ENCODE results near the gene PMM2.

The PMM2 gene

DNA sequence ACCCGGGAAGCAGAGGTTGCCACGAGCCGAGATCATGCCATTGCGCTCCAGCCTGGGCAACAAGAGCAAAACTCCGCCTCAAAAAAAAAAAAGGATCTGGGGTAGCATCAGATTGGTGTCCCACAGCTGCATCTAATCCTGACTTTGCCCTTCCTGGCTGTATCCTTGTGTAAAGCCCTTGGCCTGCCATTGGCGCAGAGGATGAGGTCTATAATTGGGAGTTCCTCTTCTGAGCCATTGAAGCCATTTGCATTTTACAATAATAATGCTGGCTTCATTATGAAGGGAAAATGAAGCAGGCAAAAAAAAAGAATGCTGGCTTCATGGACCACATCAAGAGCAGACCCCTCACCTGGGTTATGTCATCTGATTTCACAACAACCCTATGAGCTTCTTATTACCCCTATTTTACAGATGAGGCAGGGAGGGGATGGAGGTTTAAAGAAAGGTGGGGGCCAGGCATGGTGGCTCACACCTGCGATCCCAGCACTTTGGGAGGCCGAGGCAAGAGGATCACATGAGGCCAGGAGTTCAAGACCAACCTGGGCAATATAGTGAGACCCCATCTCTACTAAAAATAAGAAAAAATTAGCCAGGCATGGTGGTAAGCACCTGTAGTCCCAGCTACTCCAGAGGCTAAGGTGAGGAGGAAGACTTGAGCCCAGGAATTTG, 83.3 kb downstream of the PMM2 start:
- intact Hi-C loops (cut with micrococcal nuclease): loop anchor here (1.0 to 5.0 kb wide), 2 partner anchors 219 to 314 kb away; no protein-coding TSS in a partner anchor
- Mint-ChIP-seq H3K4me3 (no peak overlapping the region), H3K27ac (no peak overlapping the region), H3K36me3 (ENCODE audit: low read depth) (no peaks in the 10 kb centered on the region), H3K27me3 (peaks cover 7% of the 10 kb centered on the region), H3K4me1 (ENCODE audit: low read depth) (no peaks in the 10 kb centered on the region), H3K9me3 (no peaks in the 10 kb centered on the region)

GRCh38 chr16:8882041-8882617, 84.5 kb downstream of the PMM2 start, which contains the start of gene LITAFD:
Gene LITAFD, plus strand, starts transcription at chr16:8882351. Its CDS starts 2,005 bp downstream, at chr16:8884356.
- peaks cover 3% of the 10 kb centered on the region for H3K4me1 Mint-ChIP-seq (ENCODE audit: low read depth)
- peaks cover 3% of the 10 kb centered on the region for H3K36me3 Mint-ChIP-seq (ENCODE audit: low read depth)
- no peak within 1 kb of the TSS for H3K27ac Mint-ChIP-seq

DNA sequence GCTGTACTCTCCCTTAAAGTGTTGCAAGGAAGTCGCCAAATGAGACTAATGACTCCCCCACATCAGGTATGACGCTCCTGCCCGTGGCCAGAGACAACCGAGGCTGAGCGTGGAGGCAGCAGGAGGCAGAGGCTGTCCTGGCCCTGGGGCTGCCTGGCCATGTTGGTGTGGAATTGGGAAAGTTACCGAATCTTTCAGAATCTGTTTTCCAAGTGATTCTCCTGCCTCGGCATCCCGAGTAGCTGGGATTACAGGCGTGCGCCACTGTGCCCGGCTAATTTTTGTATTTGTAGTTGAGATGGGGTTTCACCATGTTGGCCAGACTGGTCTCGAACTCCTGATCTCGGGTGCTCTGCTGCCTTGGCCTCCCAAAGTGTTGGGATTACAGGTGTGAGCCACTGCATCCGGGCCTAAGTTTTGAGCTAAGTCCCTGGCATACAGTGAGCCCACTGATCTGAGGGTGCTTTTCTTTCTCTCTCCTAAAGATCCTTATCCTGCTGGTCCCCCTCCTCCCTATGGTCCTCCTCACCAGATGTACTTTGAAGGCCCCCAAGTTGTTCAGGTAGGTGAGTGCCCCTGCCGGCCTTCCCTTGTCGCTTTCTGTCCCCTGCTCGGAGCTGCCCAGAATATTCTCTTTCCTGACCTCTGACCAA, 85.2 kb downstream of the PMM2 start:
- intact Hi-C loops (cut with micrococcal nuclease): loop anchor here (5.0 kb wide), 1 partner anchor 221 kb away; no protein-coding TSS in a partner anchor

More at GRCh38 chr16:8882041-8882617, 84.5 kb downstream of the PMM2 start, which contains the start of gene LITAFD:
- Mint-ChIP-seq H3K27me3 (peaks cover 18% of the 10 kb centered on the region), H3K9me3 (no peaks in the 10 kb centered on the region), H3K4me3 (no peak within 1 kb of the TSS)
- intact Hi-C loops (cut with micrococcal nuclease): loop anchor here (5.0 kb wide), 1 partner anchor 220 kb away; no protein-coding TSS in a partner anchor

GRCh38 chr16:8885674-8886592, 88.3 kb downstream of the PMM2 start:
- no peak overlapping the region for H3K4me3 Mint-ChIP-seq
- intact Hi-C loops (cut with micrococcal nuclease): no loop called here
- no peaks in the 10 kb centered on the region for H3K9me3 Mint-ChIP-seq
- H3K27ac Mint-ChIP-seq: no peak overlapping the region
- H3K27me3 Mint-ChIP-seq: peaks cover 24% of the 10 kb centered on the region
- H3K4me1 Mint-ChIP-seq (ENCODE audit: low read depth): peaks cover 7% of the 10 kb centered on the region
- peaks cover 30% of the 10 kb centered on the region for H3K36me3 Mint-ChIP-seq (ENCODE audit: low read depth)

More for the DNA sequence above, 85.2 kb downstream of the PMM2 start:
- no peaks in the 10 kb centered on the region for H3K9me3 Mint-ChIP-seq
- H3K36me3 Mint-ChIP-seq (ENCODE audit: low read depth): peaks cover 10% of the 10 kb centered on the region
- peaks cover 23% of the 10 kb centered on the region for H3K27me3 Mint-ChIP-seq
- H3K4me3 Mint-ChIP-seq: no peak overlapping the region
- peaks cover 7% of the 10 kb centered on the region for H3K4me1 Mint-ChIP-seq (ENCODE audit: low read depth)
- H3K27ac Mint-ChIP-seq: no peak overlapping the region

GRCh38 chr16:8886593-8887430, 89.2 kb downstream of the PMM2 start:
- H3K27ac Mint-ChIP-seq: no peak overlapping the region
- H3K36me3 Mint-ChIP-seq (ENCODE audit: low read depth): peaks cover 39% of the 10 kb centered on the region
- H3K9me3 Mint-ChIP-seq: no peaks in the 10 kb centered on the region
- intact Hi-C loops (cut with micrococcal nuclease): no loop called here
- peaks cover 24% of the 10 kb centered on the region for H3K27me3 Mint-ChIP-seq
- peaks cover 7% of the 10 kb centered on the region for H3K4me1 Mint-ChIP-seq (ENCODE audit: low read depth)
- no peak overlapping the region for H3K4me3 Mint-ChIP-seq

- Mint-ChIP-seq H3K9me3 (no peaks in the 10 kb centered on the region), H3K4me1 (ENCODE audit: low read depth) (peaks cover 7% of the 10 kb centered on the region), H3K27me3 (peaks cover 24% of the 10 kb centered on the region), H3K4me3 (no peak overlapping the region), H3K27ac (no peak overlapping the region), H3K36me3 (ENCODE audit: low read depth) (peaks cover 45% of the 10 kb centered on the region)
- intact Hi-C loops (cut with micrococcal nuclease): no loop called here
Measured at GRCh38 chr16:8887431-8887765, 89.8 kb downstream of the PMM2 start.

DNA sequence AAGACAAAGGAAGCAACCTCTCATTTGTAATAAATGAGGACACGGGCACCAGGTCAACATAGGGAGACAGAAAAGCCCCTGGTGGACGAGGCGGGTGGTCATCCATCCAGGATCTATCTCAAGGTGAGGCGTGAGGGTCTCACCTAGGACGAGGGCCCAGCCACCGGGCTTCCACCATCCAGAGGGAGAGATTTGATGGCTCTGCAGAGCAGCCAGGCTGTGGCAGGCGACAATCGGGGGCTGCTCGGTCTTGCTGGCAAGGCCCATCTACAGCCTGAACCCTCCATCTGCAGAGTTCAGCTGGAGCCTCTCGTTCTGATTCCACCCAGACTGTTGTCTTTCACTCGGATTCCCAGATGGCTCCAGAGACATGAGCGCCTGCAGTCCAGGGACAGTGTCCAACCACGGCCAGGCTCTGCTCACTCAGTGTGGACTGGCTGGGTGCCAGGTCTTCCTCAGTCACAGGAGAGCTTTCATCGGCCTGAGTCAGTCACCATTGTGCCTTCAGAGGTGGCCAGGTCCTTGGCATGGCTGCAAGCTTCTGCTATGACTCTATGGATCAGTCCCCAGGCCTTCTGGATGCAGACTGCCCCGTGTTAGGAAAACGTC, 90.4 kb downstream of the PMM2 start:
- intact Hi-C loops (cut with micrococcal nuclease): no loop called here
- Mint-ChIP-seq H3K4me1 (ENCODE audit: low read depth) (peaks cover 7% of the 10 kb centered on the region), H3K4me3 (no peak overlapping the region), H3K27me3 (peaks cover 24% of the 10 kb centered on the region), H3K9me3 (no peaks in the 10 kb centered on the region), H3K27ac (no peak overlapping the region), H3K36me3 (ENCODE audit: low read depth) (peaks cover 52% of the 10 kb centered on the region)

GRCh38 chr16:8888951-8889892, 91.6 kb downstream of the PMM2 start:
- intact Hi-C loops (cut with micrococcal nuclease): no loop called here
- H3K27ac Mint-ChIP-seq: no peak overlapping the region

GRCh38 chr16:8889893-8890548, 92.4 kb downstream of the PMM2 start:
- Mint-ChIP-seq H3K36me3 (ENCODE audit: low read depth) (peaks cover 71% of the 10 kb centered on the region), H3K9me3 (no peaks in the 10 kb centered on the region), H3K4me1 (ENCODE audit: low read depth) (peaks cover 7% of the 10 kb centered on the region), H3K27me3 (peaks cover 24% of the 10 kb centered on the region), H3K4me3 (no peak overlapping the region), H3K27ac (no peak overlapping the region)
- intact Hi-C loops (cut with micrococcal nuclease): no loop called here

More at GRCh38 chr16:8888951-8889892, 91.6 kb downstream of the PMM2 start:
- no peaks in the 10 kb centered on the region for H3K9me3 Mint-ChIP-seq
- H3K4me1 Mint-ChIP-seq (ENCODE audit: low read depth): peaks cover 7% of the 10 kb centered on the region
- no peak overlapping the region for H3K4me3 Mint-ChIP-seq
- H3K36me3 Mint-ChIP-seq (ENCODE audit: low read depth): peaks cover 63% of the 10 kb centered on the region
- H3K27me3 Mint-ChIP-seq: peaks cover 24% of the 10 kb centered on the region

DNA sequence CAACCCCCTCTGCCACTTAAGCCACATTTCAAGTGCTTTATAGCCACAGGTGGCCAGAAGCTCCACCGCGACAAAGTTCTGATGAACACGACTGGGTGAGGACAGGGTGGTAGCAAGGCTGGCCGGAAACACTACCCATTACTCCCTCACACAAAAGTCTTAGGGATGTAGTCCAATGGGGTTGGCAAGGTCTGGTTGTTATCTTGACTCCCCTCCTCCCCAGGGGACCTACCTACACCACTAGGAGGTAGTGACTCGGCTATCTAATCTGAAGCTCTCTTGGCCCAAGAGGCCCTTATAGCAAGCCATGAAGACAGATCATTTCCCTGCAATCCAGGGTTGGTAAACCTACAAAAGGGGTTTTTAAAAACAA, 92.9 kb downstream of the PMM2 start:
- Mint-ChIP-seq H3K4me3 (no peak overlapping the region), H3K9me3 (no peaks in the 10 kb centered on the region), H3K36me3 (ENCODE audit: low read depth) (peaks cover 76% of the 10 kb centered on the region), H3K27ac (no peak overlapping the region), H3K4me1 (ENCODE audit: low read depth) (peaks cover 7% of the 10 kb centered on the region), H3K27me3 (peaks cover 24% of the 10 kb centered on the region)
- intact Hi-C loops (cut with micrococcal nuclease): no loop called here

DNA sequence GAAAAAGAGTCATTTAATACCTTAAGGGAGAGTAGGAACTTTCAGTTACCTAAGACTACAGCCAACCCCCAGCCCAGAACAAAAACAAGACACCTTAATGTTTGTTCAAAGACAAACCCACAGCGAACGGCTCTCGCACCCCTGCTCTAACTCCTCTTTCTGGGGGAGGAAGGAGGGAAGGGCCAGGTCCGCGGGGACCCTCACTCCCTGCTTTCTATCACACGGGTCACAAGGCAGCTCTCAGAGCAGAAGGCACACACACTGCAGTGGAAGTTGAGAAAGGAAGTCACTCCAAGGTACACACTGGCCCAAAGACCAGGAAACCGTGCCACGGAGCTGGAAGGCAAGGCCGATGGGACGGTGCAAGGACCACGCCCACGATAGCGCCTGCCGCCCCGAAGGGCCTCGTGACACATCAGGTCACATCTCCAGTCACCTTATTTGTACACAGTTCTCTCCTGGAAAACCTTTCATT, 94.5 kb downstream of the PMM2 start:
- H3K4me3 Mint-ChIP-seq: no peak overlapping the region
- H3K9me3 Mint-ChIP-seq: no peaks in the 10 kb centered on the region
- H3K36me3 Mint-ChIP-seq (ENCODE audit: low read depth): peaks cover 89% of the 10 kb centered on the region
- no peak overlapping the region for H3K27ac Mint-ChIP-seq
- intact Hi-C loops (cut with micrococcal nuclease): no loop called here
- peaks cover 4% of the 10 kb centered on the region for H3K4me1 Mint-ChIP-seq (ENCODE audit: low read depth)
- H3K27me3 Mint-ChIP-seq: peaks cover 9% of the 10 kb centered on the region

Data from dendritic cell treated with granulocyte-macrophage colony-stimulating factor and Interleukin-4, amounts not matched to agents 40 ng/mL and 50 ng/mL, for 4 days (primary cell).